HG02981 (cell line): ENCODE results near the gene COL5A3.
A peak's percentile ranks its signal among the peaks of the same experiment; 100 is the strongest.
"Not testable (repeated sequence)": the region's sequence is repeated elsewhere in the genome, so short reads cannot be mapped to it uniquely, and the experiment has no call there.

Source experiments
- ATAC-seq: cut with Tn5 transposase; IDR thresholded peaks from one replicate; pipeline ENCODE4 v1.9.1; 2021; ENCODE audit warnings: mild to moderate bottlenecking, moderate library complexity; ENCODE audit not compliant: unreplicated experiment

The COL5A3 gene

GRCh38 chr19:9940778-9941177 is 69.5 kb downstream of the COL5A3 start:
- ATAC-seq: no peak

GRCh38 chr19:9939301-9939913 is 70.9 kb downstream of the COL5A3 start:
- ATAC-seq: no peak

- ATAC-seq: no peak
Observed at GRCh38 chr19:9937001-9937411, 73.3 kb downstream of the COL5A3 start.

GRCh38 chr19:9936326-9937000 is 73.8 kb downstream of the COL5A3 start, which contains the start of gene OLFM2:
TSS of gene OLFM2 (minus strand) at chr19:9936515. CDS start at chr19:9936366, 149 bp downstream.
- ATAC-seq: no peak

GRCh38 chr19:9935506-9936325 is 74.6 kb downstream of the COL5A3 start:
- no peak for ATAC-seq

GRCh38 chr19:9934132-9934950 is 76.0 kb downstream of the COL5A3 start:
- ATAC-seq: peak; percentile 47

GRCh38 chr19:9932835-9933234 is 77.5 kb downstream of the COL5A3 start:
- ATAC-seq: no peak

GRCh38 chr19:9931629-9932028 is 78.7 kb downstream of the COL5A3 start:
- ATAC-seq: no peak

GRCh38 chr19:9923440-9923839 is 86.9 kb downstream of the COL5A3 start:
- no peak for ATAC-seq

- not testable (repeated sequence) for ATAC-seq
Observed at GRCh38 chr19:9922782-9923379, 87.4 kb downstream of the COL5A3 start.

- ATAC-seq: no peak
Observed at GRCh38 chr19:9917321-9917720, 93.0 kb downstream of the COL5A3 start.

GRCh38 chr19:9916719-9917118 is 93.6 kb downstream of the COL5A3 start:
- no peak for ATAC-seq

- no peak for ATAC-seq
Observed at GRCh38 chr19:9914315-9915207, 95.7 kb downstream of the COL5A3 start.

- ATAC-seq: no peak
Observed at GRCh38 chr19:9914001-9914314, 96.3 kb downstream of the COL5A3 start.

- no peak for ATAC-seq
Observed at GRCh38 chr19:9913237-9914000, 96.9 kb downstream of the COL5A3 start.

GRCh38 chr19:9912551-9913236 is 97.6 kb downstream of the COL5A3 start:
- ATAC-seq: no peak

- ATAC-seq: no peak
Observed at GRCh38 chr19:9911524-9912185, 98.6 kb downstream of the COL5A3 start.

- no peak for ATAC-seq
Observed at GRCh38 chr19:9910625-9911024, 99.7 kb downstream of the COL5A3 start.
